H54 (cell line): ENCODE measurements around the gene VAMP5.

Source experiments
- DNase-seq: peaks from one replicate; pipeline ENCODE4 v3.0.0; 2011; ENCODE audit warnings: low spot score, mixed read lengths; ENCODE audit not compliant: insufficient read length
- FAIRE-seq: peaks from 3 replicates; lab custom pipeline; 2011; peaks lifted over from hg19 to GRCh38; lab: Jason Lieb, UNC
- POLR2A ChIP-seq: IDR thresholded peaks from 2 replicates; pipeline ENCODE4 v1.6.1; 2011; ENCODE audit warnings: low read depth, mild to moderate bottlenecking, low read length

The VAMP5 gene

GRCh38 chr2:85560812-85561279 is 23.4 kb upstream of the VAMP5 start:
- no peak for DNase-seq
- no peak for TF ChIP-seq POLR2A
- FAIRE-seq: no peak

GRCh38 chr2:85561280-85562212 is 22.7 kb upstream of the VAMP5 start, which contains the start of gene GGCX:
Gene GGCX (minus strand): TSS chr2:85561493. CDS start chr2:85561428, 65 bp downstream.
- FAIRE-seq: peak; percentile 60
- TF ChIP-seq POLR2A: peak; percentile 88
- DNase-seq: peak; percentile 81

GRCh38 chr2:85564144-85564563 is 20.1 kb upstream of the VAMP5 start:
- FAIRE-seq (no peak), DNase-seq (no peak)
- no peak for TF ChIP-seq POLR2A

GRCh38 chr2:85566265-85566664 is 18.0 kb upstream of the VAMP5 start:
- no peak for TF ChIP-seq POLR2A
- DNase-seq (no peak), FAIRE-seq (no peak)

GRCh38 chr2:85575739-85576138 is 8.5 kb upstream of the VAMP5 start:
- FAIRE-seq: no peak
- TF ChIP-seq POLR2A: no peak
- DNase-seq: no peak

- TF ChIP-seq POLR2A: no peak
- DNase-seq: no peak
- FAIRE-seq: no peak
Measured at GRCh38 chr2:85577063-85577385, 7.2 kb upstream of the VAMP5 start.

GRCh38 chr2:85577386-85578242 is 6.6 kb upstream of the VAMP5 start, which contains the start of gene VAMP8:
Gene VAMP8 (plus strand): TSS chr2:85577586. CDS start chr2:85577647, 61 bp downstream.
- no peak for TF ChIP-seq POLR2A
- FAIRE-seq: no peak
- DNase-seq: no peak

GRCh38 chr2:85578243-85579180 is 5.7 kb upstream of the VAMP5 start:
- no peak for DNase-seq
- no peak for TF ChIP-seq POLR2A
- FAIRE-seq: no peak

- FAIRE-seq (no peak), DNase-seq (no peak)
- TF ChIP-seq POLR2A: no peak
Measured at GRCh38 chr2:85579266-85579935, 4.8 kb upstream of the VAMP5 start.

- TF ChIP-seq POLR2A: no peak
- DNase-seq (no peak), FAIRE-seq (no peak)
Measured at GRCh38 chr2:85580206-85580605, 4.0 kb upstream of the VAMP5 start.

GRCh38 chr2:85582492-85582891 is 1.7 kb upstream of the VAMP5 start:
- DNase-seq: no peak
- no peak for FAIRE-seq
- TF ChIP-seq POLR2A: no peak

- no peak for TF ChIP-seq POLR2A
- DNase-seq: no peak
Measured at GRCh38 chr2:85583667-85584353, 421 bp upstream of the VAMP5 start.

More at GRCh38 chr2:85583667-85584353, 421 bp upstream of the VAMP5 start:
- no peak for FAIRE-seq
